ENCODE measurements around the gene AGRP. TPM values are rescaled to one million over a fixed set of nuclear protein-coding genes. Genes with fewer than 3 reads are reported as not detected.

The AGRP gene
- total RNA-seq, 1 donor from 2014 or later, result not detected

- DNase-seq (ENCODE audit: extremely low spot score in 2 of 2), result no peak
- peaks cover 39% of the 10 kb centered on the region for H3K4me1 ChIP-seq
- intact Hi-C loops (cut with DNase I), result no loop called here
These were observed 45.7 kb upstream of the AGRP start for GRCh38 chr16:67528870-67529581.

GRCh38 chr16:67528222-67528869 lies 45.0 kb upstream of the AGRP start, which contains the start of gene RIPOR1:
Gene RIPOR1, plus strand, starts transcription at chr16:67528829. Its CDS starts 9,618 bp downstream, at chr16:67538447.
- Histone ChIP-seq H3K27me3 (no peaks in the 10 kb centered on the region), H3K4me3 (peak within 1 kb of the TSS; percentile 79 to 98), H3K4me1 (peaks cover 39% of the 10 kb centered on the region), H3K27ac (peak within 1 kb of the TSS; percentile 91), H3K36me3 (no peaks in the 10 kb centered on the region), H3K9me3 (no peaks in the 10 kb centered on the region)
- TF ChIP-seq POLR2A (IDR thresholded peaks at IDR 0.05) (no peak), POLR2AphosphoS5 (IDR thresholded peaks at IDR 0.05; ENCODE audit: insufficient read depth in 1 of 2, low read depth in 1 of 2) (peak in 1 of 2 donors; percentile 11)
- intact Hi-C loops (cut with DNase I), result no loop called here
- no peak for DNase-seq (ENCODE audit: extremely low spot score in 2 of 2)

More at GRCh38 chr16:67528870-67529581, 45.7 kb upstream of the AGRP start:
- TF ChIP-seq, protein P1, sequence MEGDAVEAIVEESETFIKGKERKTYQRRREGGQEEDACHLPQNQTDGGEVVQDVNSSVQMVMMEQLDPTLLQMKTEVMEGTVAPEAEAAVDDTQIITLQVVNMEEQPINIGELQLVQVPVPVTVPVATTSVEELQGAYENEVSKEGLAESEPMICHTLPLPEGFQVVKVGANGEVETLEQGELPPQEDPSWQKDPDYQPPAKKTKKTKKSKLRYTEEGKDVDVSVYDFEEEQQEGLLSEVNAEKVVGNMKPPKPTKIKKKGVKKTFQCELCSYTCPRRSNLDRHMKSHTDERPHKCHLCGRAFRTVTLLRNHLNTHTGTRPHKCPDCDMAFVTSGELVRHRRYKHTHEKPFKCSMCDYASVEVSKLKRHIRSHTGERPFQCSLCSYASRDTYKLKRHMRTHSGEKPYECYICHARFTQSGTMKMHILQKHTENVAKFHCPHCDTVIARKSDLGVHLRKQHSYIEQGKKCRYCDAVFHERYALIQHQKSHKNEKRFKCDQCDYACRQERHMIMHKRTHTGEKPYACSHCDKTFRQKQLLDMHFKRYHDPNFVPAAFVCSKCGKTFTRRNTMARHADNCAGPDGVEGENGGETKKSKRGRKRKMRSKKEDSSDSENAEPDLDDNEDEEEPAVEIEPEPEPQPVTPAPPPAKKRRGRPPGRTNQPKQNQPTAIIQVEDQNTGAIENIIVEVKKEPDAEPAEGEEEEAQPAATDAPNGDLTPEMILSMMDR (IDR thresholded peaks at IDR 0.05), result no peak
- TF ChIP-seq POLR2A (IDR thresholded peaks at IDR 0.05) (peak in 1 of 2 donors; percentile 55), POLR2AphosphoS5 (IDR thresholded peaks at IDR 0.05; ENCODE audit: insufficient read depth in 1 of 2, low read depth in 1 of 2) (peak in 1 of 2 donors; percentile 2)
- no peaks in the 10 kb centered on the region for H3K27me3 ChIP-seq
- H3K36me3 ChIP-seq, result no peaks in the 10 kb centered on the region
- H3K9me3 ChIP-seq, result no peaks in the 10 kb centered on the region
- peak overlapping the region; percentile 79 to 98 for H3K4me3 ChIP-seq
- peak overlapping the region; percentile 91 for H3K27ac ChIP-seq

GRCh38 chr16:67526149-67526791 lies 42.9 kb upstream of the AGRP start:
- Histone ChIP-seq H3K4me3 (no peak overlapping the region), H3K9me3 (no peaks in the 10 kb centered on the region), H3K36me3 (no peaks in the 10 kb centered on the region), H3K4me1 (peaks cover 39% of the 10 kb centered on the region), H3K27me3 (no peaks in the 10 kb centered on the region), H3K27ac (no peak overlapping the region)
- TF ChIP-seq, protein P1 (IDR thresholded peaks at IDR 0.05), result no peak
- TF ChIP-seq POLR2A (IDR thresholded peaks at IDR 0.05), result no peak
- TF ChIP-seq POLR2AphosphoS5 (IDR thresholded peaks at IDR 0.05; ENCODE audit: insufficient read depth in 1 of 2, low read depth in 1 of 2), result no peak
- intact Hi-C loops (cut with DNase I), result no loop called here
- no peak for DNase-seq (ENCODE audit: extremely low spot score in 2 of 2)

DNA sequence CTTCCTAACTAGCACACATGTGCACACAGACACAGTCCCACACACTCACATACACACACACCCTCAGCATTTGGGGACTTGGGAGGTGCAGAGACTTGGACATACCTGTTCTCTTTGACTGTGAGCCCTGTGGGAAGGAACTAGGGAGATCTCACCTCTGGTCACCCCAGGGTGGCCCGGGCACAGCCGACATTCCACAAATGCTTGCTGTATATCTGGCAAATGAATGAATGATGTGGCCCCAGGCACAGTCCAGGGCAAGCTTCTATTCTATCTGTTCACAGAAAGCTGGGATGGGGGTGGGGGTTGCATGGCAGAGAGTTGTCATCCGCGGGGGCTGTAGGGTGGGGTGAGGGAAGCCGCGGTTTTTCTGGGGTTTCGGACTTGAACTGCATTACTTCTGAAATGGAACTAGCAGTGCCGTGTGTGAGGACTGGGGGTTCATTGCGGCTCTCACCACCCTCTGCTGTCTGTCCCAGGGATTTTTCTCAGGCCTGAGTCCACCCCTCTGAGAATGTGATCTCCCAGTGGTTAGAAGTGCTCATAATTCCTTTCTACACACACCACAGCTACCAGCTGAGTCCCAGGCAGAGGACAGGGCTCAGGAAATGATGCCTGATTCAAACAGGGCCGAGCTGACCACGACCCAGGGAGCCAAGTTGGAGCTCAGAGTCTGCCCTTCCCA lies 42.0 kb upstream of the AGRP start:
- TF ChIP-seq POLR2A (IDR thresholded peaks at IDR 0.05) (no peak), POLR2AphosphoS5 (IDR thresholded peaks at IDR 0.05; ENCODE audit: insufficient read depth in 1 of 2, low read depth in 1 of 2) (no peak)
- TF ChIP-seq, protein P1 (IDR thresholded peaks at IDR 0.05), result no peak
- DNase-seq (ENCODE audit: extremely low spot score in 2 of 2), result no peak
- no peak overlapping the region for H3K4me3 ChIP-seq
- H3K9me3 ChIP-seq, result no peaks in the 10 kb centered on the region
- H3K4me1 ChIP-seq, result peaks cover 30% of the 10 kb centered on the region
- H3K27ac ChIP-seq, result no peak overlapping the region
- intact Hi-C loops (cut with DNase I), result no loop called here
- H3K27me3 ChIP-seq, result no peaks in the 10 kb centered on the region
- no peaks in the 10 kb centered on the region for H3K36me3 ChIP-seq

All from vagina (tissue), 2 donors.